Dermis blood vessel endothelial cell (primary cell): Measurements from ENCODE around the gene BMPER. TPM values are rescaled to one million over a fixed set of nuclear protein-coding genes. Genes with fewer than 3 reads are reported as not detected.

Experiments
- DNase-seq: peaks from one replicate; pipeline ENCODE4 v3.0.0; 2010
- total RNA-seq: library from RNA; depleted of rRNA; stranded (reverse); fragments of >200 nt; gene quantifications from 2 replicates; pipeline ENCODE4 v1.2.3, GENCODE V29; 2014

Gene BMPER
- total RNA-seq: 0.70 and 1.0 TPM in 2 replicates

- peak; percentile 19 for DNase-seq
Observed at GRCh38 chr7:33905389-33906032, at the start of gene BMPER. Gene BMPER, plus strand, starts transcription at chr7:33905539. Its CDS starts 75 bp downstream, at chr7:33905614.

- DNase-seq: no peak
Observed at GRCh38 chr7:33861947-33862346, 43.4 kb upstream of the BMPER start.

GRCh38 chr7:33862946-33863814, 42.2 kb upstream of the BMPER start:
- no peak for DNase-seq

GRCh38 chr7:33868166-33868565, 37.2 kb upstream of the BMPER start:
- DNase-seq: no peak

GRCh38 chr7:33869176-33869575, 36.2 kb upstream of the BMPER start:
- no peak for DNase-seq

- no peak for DNase-seq
Observed at GRCh38 chr7:33870120-33870519, 35.2 kb upstream of the BMPER start.

- DNase-seq: no peak
Observed at GRCh38 chr7:33872870-33873269, 32.5 kb upstream of the BMPER start.

GRCh38 chr7:33873518-33873917, 31.8 kb upstream of the BMPER start:
- DNase-seq: no peak

GRCh38 chr7:33873981-33874750, 31.2 kb upstream of the BMPER start:
- no peak for DNase-seq

- DNase-seq: no peak
Observed at GRCh38 chr7:33874943-33875342, 30.4 kb upstream of the BMPER start.

GRCh38 chr7:33876596-33877274, 28.6 kb upstream of the BMPER start:
- DNase-seq: no peak

- no peak for DNase-seq
Observed at GRCh38 chr7:33880787-33881186, 24.6 kb upstream of the BMPER start.

GRCh38 chr7:33881316-33881715, 24.0 kb upstream of the BMPER start:
- no peak for DNase-seq

GRCh38 chr7:33882040-33882837, 23.1 kb upstream of the BMPER start:
- no peak for DNase-seq

GRCh38 chr7:33882950-33883670, 22.2 kb upstream of the BMPER start:
- no peak for DNase-seq

GRCh38 chr7:33883671-33883965, 21.7 kb upstream of the BMPER start:
- no peak for DNase-seq

GRCh38 chr7:33885290-33886148, 19.8 kb upstream of the BMPER start:
- no peak for DNase-seq

GRCh38 chr7:33886149-33886623, 19.2 kb upstream of the BMPER start:
- peak; percentile 33 for DNase-seq

GRCh38 chr7:33887266-33887975, 17.9 kb upstream of the BMPER start:
- no peak for DNase-seq

GRCh38 chr7:33888166-33888565, 17.2 kb upstream of the BMPER start:
- DNase-seq: no peak
